Measurements from ENCODE around the gene PFKFB3. TPM values are rescaled to one million over a fixed set of nuclear protein-coding genes. Genes with fewer than 3 reads are reported as not detected.

Gene PFKFB3
- total RNA-seq, 2 experiments from 2014 or later = 57.1 to 59.3 TPM

DNA sequence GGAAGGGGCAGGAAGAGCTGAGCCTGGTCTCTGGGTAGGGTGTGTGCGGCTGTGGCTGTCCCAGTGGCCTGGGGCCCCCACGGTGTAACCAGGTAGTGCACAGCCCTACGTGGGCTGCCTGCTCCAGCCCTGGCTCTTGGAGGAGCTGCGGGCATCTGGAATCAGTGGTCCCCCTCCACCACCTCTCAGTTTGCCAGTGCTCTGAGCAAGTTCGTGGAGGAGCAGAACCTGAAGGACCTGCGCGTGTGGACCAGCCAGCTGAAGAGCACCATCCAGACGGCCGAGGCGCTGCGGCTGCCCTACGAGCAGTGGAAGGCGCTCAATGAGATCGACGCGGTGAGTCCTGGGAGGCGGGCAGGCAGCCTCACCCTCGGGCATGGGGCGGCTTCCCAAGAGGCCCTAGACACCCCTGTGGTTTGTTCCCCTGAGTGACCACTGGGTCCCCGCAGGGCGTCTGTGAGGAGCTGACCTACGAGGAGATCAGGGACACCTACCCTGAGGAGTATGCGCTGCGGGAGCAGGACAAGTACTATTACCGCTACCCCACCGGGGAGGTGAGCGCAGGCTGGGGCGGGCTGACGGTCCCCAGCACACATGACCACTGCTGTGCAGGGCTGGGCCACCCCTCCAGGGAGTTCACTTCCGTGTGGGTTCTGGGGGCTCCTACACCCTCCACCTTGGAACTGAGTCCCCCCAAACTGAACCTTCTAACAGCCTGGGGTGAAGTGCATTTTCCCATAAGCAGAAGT lies 18.6 kb downstream of the PFKFB3 start:
- Mint-ChIP-seq H3K4me1 (no peaks in the 10 kb centered on the region), H3K27me3 (no peaks in the 10 kb centered on the region), H3K36me3 (peaks cover 47% of the 10 kb centered on the region), H3K4me3 (no peak overlapping the region), H3K27ac (no peak overlapping the region), H3K9me3 (ENCODE audit: low read depth) (no peaks in the 10 kb centered on the region)
- no peak for ATAC-seq
- CTCF ChIA-PET = no interaction called here
- no peak for DNase-seq

DNA sequence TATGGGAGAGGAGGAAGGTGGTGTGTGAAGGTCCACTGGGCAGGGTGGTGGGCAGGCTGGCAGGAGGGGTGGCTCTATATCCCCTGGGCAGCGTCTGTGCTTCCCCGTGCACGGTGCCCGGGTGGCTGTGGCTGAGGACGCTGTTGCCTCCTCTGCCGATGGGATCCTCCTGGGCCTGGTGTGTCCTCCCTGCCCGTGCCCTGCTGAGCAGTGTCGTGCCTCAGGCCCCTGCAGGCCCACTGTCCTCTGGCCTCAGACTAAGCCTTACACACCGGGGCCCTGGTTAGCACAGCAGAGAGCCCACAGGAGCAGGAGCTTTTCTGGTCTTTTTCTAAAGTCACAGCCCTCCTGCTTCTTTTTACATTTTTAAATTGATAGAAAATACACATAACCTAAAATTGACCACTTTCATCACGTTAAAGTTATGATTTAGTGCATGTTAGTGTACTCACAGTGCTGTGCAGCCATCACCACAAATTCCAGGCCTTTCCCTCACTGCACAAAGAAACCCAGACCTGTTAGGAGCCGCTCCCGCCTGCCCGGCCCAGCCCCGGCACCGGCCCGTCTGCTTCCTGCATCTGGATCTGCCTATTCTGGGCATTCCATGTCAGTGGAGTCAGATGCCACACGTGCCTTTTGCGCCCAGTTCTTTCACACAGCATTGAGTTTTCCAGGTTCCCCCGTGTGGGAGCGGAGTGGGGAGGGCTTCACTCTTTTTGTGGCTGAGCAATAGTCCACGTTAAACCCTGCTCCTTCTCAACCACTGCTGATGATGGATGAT lies 19.4 kb downstream of the PFKFB3 start:
- Mint-ChIP-seq H3K27me3 (no peaks in the 10 kb centered on the region), H3K9me3 (ENCODE audit: low read depth) (no peaks in the 10 kb centered on the region), H3K36me3 (peaks cover 44% of the 10 kb centered on the region), H3K27ac (no peak overlapping the region), H3K4me1 (no peaks in the 10 kb centered on the region), H3K4me3 (no peak overlapping the region)
- DNase-seq = no peak
- no peak for ATAC-seq
- CTCF ChIA-PET = no interaction called here

DNA sequence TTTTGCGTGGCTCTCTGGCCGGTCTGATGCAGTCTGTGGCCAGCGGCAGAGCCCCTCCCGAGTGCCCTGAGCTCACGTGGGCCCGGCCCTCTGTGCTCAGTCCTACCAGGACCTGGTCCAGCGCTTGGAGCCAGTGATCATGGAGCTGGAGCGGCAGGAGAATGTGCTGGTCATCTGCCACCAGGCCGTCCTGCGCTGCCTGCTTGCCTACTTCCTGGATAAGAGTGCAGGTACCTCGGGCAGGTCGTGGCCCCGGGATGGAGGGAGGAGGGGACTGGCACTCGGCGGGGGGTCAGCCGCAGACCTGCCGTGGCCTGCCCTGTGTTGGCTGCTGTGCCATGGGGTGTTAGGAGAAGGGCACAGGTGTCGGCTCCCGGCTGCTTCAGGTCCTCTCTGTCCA lies 20.0 kb downstream of the PFKFB3 start:
- Mint-ChIP-seq H3K4me1 (no peaks in the 10 kb centered on the region), H3K27ac (no peak overlapping the region), H3K27me3 (no peaks in the 10 kb centered on the region), H3K9me3 (ENCODE audit: low read depth) (no peaks in the 10 kb centered on the region), H3K4me3 (no peak overlapping the region), H3K36me3 (peaks cover 43% of the 10 kb centered on the region)
- no peak for ATAC-seq
- CTCF ChIA-PET = no interaction called here
- no peak for DNase-seq

DNA sequence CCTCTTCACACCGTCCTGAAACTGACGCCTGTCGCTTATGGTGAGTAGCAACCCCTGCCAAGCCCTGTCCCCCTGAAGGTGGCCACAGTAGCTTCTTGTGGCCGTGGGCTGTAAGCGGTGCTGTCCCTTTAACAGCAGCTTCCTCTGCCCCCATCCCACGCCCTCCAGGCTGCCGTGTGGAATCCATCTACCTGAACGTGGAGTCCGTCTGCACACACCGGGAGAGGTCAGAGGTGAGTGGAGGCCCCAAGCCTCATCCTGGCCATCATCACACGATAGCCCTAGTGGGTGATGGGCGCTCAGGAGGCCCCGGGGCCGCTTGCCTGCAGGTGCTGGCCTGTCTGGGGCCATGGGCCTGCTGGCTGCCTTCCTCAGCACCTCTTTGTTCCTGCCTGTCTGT lies 21.2 kb downstream of the PFKFB3 start:
- no peak overlapping the region for H3K4me3 Mint-ChIP-seq
- H3K27me3 Mint-ChIP-seq = no peaks in the 10 kb centered on the region
- H3K27ac Mint-ChIP-seq = no peak overlapping the region
- ATAC-seq (no peak), DNase-seq (no peak)
- CTCF ChIA-PET = interaction anchor here (1.0 to 1.1 kb wide), 2 partner anchors 26 to 186 kb away, joined by 3 read pairs; no protein-coding TSS in a partner anchor
- peaks cover 38% of the 10 kb centered on the region for H3K36me3 Mint-ChIP-seq
- H3K9me3 Mint-ChIP-seq (ENCODE audit: low read depth) = no peaks in the 10 kb centered on the region
- peaks cover 3% of the 10 kb centered on the region for H3K4me1 Mint-ChIP-seq

- Mint-ChIP-seq H3K27me3 (no peaks in the 10 kb centered on the region), H3K4me1 (peaks cover 3% of the 10 kb centered on the region), H3K36me3 (peaks cover 38% of the 10 kb centered on the region), H3K4me3 (no peak overlapping the region), H3K27ac (no peak overlapping the region), H3K9me3 (ENCODE audit: low read depth) (no peaks in the 10 kb centered on the region)
- no peak for ATAC-seq
- CTCF ChIA-PET = interaction anchor here (1.0 kb wide), 1 partner anchor 25 kb away, joined by 3 read pairs; no protein-coding TSS in a partner anchor
- no peak for DNase-seq
These were observed 22.0 kb downstream of the PFKFB3 start for GRCh38 chr10:6224781-6225180.

GRCh38 chr10:6225263-6225814 lies 22.6 kb downstream of the PFKFB3 start:
- no peak overlapping the region for H3K27ac Mint-ChIP-seq
- H3K36me3 Mint-ChIP-seq = peaks cover 42% of the 10 kb centered on the region
- ATAC-seq (no peak), DNase-seq (no peak)
- no peak overlapping the region for H3K4me3 Mint-ChIP-seq
- CTCF ChIA-PET = no interaction called here
- H3K4me1 Mint-ChIP-seq = peaks cover 3% of the 10 kb centered on the region
- H3K27me3 Mint-ChIP-seq = no peaks in the 10 kb centered on the region
- H3K9me3 Mint-ChIP-seq (ENCODE audit: low read depth) = no peaks in the 10 kb centered on the region

DNA sequence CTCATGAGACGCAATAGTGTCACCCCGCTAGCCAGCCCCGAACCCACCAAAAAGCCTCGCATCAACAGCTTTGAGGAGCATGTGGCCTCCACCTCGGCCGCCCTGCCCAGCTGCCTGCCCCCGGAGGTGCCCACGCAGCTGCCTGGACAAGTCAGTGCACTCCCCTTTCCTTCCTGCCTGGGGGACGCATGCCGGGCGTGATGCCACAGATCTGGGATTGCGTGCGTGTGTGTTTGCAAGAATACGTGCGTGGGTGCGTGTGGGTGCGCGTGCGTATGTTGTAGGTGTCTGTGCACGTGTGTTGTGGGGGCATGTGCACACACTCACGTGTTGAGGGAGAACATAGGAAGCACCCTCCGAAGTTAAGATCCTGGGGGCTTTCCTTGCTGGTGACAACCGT lies 23.5 kb downstream of the PFKFB3 start:
- Mint-ChIP-seq H3K27me3 (no peaks in the 10 kb centered on the region), H3K27ac (no peak overlapping the region), H3K9me3 (ENCODE audit: low read depth) (no peaks in the 10 kb centered on the region), H3K4me1 (peaks cover 3% of the 10 kb centered on the region), H3K36me3 (peaks cover 40% of the 10 kb centered on the region), H3K4me3 (no peak overlapping the region)
- DNase-seq = no peak
- ATAC-seq = no peak
- CTCF ChIA-PET = no interaction called here

DNA sequence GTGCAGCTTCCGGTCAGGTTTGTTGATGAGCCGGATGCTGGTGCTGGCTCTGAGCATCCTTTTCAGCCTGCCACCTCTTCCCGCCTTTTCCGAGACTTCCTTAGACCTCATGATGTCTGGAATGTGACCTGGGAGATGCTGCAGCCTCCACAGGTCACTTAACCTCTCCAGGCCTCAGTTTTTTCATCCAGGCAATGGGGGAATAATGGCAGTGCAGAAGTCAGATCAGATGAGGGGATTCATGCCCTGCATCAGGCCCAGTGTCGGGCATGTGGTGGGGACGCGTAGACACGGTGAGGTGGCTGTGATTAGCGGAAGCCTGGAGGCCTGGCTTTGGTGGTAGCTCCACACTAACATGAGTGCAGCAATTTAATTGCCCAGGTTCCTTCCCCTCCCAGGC lies 24.6 kb downstream of the PFKFB3 start:
- H3K4me3 Mint-ChIP-seq = no peak overlapping the region
- H3K4me1 Mint-ChIP-seq = peaks cover 3% of the 10 kb centered on the region
- no peak for DNase-seq
- CTCF ChIA-PET = no interaction called here
- H3K27ac Mint-ChIP-seq = no peak overlapping the region
- ATAC-seq = no peak
- H3K36me3 Mint-ChIP-seq = peaks cover 42% of the 10 kb centered on the region
- H3K9me3 Mint-ChIP-seq (ENCODE audit: low read depth) = no peaks in the 10 kb centered on the region
- no peaks in the 10 kb centered on the region for H3K27me3 Mint-ChIP-seq

- Mint-ChIP-seq H3K4me3 (no peak overlapping the region), H3K36me3 (peaks cover 43% of the 10 kb centered on the region), H3K4me1 (peaks cover 3% of the 10 kb centered on the region), H3K9me3 (ENCODE audit: low read depth) (no peaks in the 10 kb centered on the region), H3K27me3 (no peaks in the 10 kb centered on the region), H3K27ac (no peak overlapping the region)
- CTCF ChIA-PET = no interaction called here
- ATAC-seq (no peak), DNase-seq (no peak)
These were observed 25.3 kb downstream of the PFKFB3 start for GRCh38 chr10:6228010-6228511.

DNA sequence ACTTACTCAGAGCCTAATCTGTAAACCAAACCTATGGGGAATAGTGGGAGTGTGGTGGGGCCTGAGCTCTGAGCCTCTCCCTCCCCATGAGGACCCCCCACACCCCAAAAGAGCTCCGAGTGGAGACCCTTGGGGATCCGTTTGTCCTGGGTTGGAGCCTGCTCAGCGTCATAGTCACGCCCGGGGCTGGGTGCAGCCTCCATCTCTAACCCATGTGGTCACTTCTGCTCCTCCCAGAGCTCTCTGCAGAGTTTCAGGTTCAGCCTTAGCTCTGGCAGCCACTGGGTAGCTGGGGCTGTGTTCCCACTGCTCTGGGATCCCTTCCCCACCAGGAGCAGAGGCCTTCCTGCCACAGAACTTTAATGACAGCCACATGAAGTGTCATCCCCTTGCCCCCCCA lies 25.9 kb downstream of the PFKFB3 start:
- Mint-ChIP-seq H3K36me3 (peaks cover 46% of the 10 kb centered on the region), H3K27ac (no peak overlapping the region), H3K4me3 (no peak overlapping the region), H3K4me1 (peaks cover 3% of the 10 kb centered on the region), H3K9me3 (ENCODE audit: low read depth) (no peaks in the 10 kb centered on the region), H3K27me3 (no peaks in the 10 kb centered on the region)
- ATAC-seq = no peak
- no peak for DNase-seq
- CTCF ChIA-PET = no interaction called here

DNA sequence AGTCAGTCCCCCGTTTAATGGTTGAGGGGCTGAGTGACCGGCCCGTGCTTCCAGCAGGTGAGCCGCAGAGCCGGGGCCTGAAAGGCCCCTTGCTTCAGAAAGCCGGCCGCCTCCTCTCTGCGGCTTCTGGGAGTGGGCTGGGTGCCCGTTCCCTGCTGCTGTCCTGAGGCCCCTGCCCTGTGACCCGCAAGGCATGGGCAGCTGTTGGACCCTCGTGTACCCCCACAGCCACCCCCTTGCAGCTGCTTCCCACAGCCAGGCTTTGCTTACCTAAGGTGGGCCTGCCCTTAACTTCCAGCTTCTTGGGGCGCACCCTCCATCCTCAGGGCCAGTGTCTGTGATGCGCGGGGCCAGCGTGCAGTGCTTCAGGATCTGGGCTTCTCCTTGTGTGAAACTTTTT lies 26.6 kb downstream of the PFKFB3 start:
- DNase-seq (no peak), ATAC-seq (no peak)
- peaks cover 46% of the 10 kb centered on the region for H3K36me3 Mint-ChIP-seq
- H3K9me3 Mint-ChIP-seq (ENCODE audit: low read depth) = no peaks in the 10 kb centered on the region
- H3K27me3 Mint-ChIP-seq = no peaks in the 10 kb centered on the region
- CTCF ChIA-PET = interaction anchor here (1.1 kb wide), 1 partner anchor 173 kb away, joined by 4 read pairs; no protein-coding TSS in a partner anchor
- no peak overlapping the region for H3K27ac Mint-ChIP-seq
- no peak overlapping the region for H3K4me3 Mint-ChIP-seq
- H3K4me1 Mint-ChIP-seq = peaks cover 3% of the 10 kb centered on the region

- ATAC-seq = no peak
- CTCF ChIA-PET = interaction anchor here (1.1 kb wide), 1 partner anchor 172 kb away, joined by 4 read pairs; no protein-coding TSS in a partner anchor
- no peaks in the 10 kb centered on the region for H3K9me3 Mint-ChIP-seq (ENCODE audit: low read depth)
- no peak overlapping the region for H3K27ac Mint-ChIP-seq
- peaks cover 47% of the 10 kb centered on the region for H3K36me3 Mint-ChIP-seq
- no peak for DNase-seq
- H3K27me3 Mint-ChIP-seq = no peaks in the 10 kb centered on the region
- H3K4me1 Mint-ChIP-seq = peaks cover 3% of the 10 kb centered on the region
- no peak overlapping the region for H3K4me3 Mint-ChIP-seq
These were observed 27.0 kb downstream of the PFKFB3 start for GRCh38 chr10:6229746-6230145.

DNA sequence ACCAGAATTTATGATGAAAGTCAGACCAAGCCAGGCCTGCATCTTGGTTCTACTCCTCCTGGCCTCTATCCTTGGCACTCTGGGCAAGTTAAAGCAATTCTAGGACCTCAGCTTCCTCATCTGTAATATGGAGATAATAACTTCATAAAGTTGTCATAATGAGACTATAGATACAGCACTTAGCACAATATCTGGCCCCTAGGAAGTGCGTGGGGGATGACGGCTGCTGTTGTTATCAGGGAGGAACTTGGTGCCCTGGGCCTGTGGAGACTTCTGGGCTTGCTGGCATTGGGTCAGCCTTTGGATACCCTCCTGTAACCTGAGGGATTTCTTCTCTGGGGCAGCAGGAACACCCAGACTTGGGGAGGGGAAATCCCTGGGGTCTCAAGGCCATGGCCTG lies 27.6 kb downstream of the PFKFB3 start:
- H3K4me3 Mint-ChIP-seq = no peak overlapping the region
- DNase-seq (no peak), ATAC-seq (no peak)
- CTCF ChIA-PET = interaction anchor here (1.1 kb wide), 1 partner anchor 172 kb away, joined by 4 read pairs; no protein-coding TSS in a partner anchor
- H3K36me3 Mint-ChIP-seq = peaks cover 49% of the 10 kb centered on the region
- no peaks in the 10 kb centered on the region for H3K27me3 Mint-ChIP-seq
- H3K4me1 Mint-ChIP-seq = peaks cover 4% of the 10 kb centered on the region
- no peaks in the 10 kb centered on the region for H3K9me3 Mint-ChIP-seq (ENCODE audit: low read depth)
- H3K27ac Mint-ChIP-seq = no peak overlapping the region
